ENCODE measurements around the gene TRIM41.

Gene TRIM41

DNA sequence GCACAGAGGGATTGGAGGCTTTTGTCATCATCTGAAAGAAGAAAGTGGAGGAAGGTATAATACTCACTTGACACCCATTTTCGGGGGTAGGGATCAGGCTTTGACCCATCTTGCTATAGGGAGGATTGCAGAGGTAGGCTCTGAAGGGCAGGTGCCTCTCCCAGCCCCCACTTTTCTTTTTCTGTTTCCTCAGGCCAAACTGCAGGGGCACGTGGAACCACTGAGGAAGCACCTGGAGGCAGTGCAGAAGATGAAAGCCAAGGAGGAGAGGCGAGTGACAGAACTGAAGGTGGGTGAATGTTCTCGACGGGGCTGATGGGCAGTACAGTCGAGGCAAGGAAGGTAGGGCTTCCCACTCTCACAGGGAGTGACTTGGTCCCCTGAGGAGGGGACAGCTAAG, 7.5 kb downstream of the TRIM41 start:
- H3K4me1 Mint-ChIP-seq (ENCODE audit: low read depth) = peaks cover 28% of the 10 kb centered on the region
- H3K27me3 Mint-ChIP-seq = no peaks in the 10 kb centered on the region
- no peak overlapping the region for H3K4me3 Mint-ChIP-seq
- H3K36me3 Mint-ChIP-seq (ENCODE audit: low read depth) = peaks cover 44% of the 10 kb centered on the region
- no peak overlapping the region for H3K27ac Mint-ChIP-seq
- no peaks in the 10 kb centered on the region for H3K9me3 Mint-ChIP-seq

GRCh38 chr5:181231432-181231831, 8.4 kb downstream of the TRIM41 start:
- Mint-ChIP-seq H3K27ac (no peak overlapping the region), H3K27me3 (no peaks in the 10 kb centered on the region), H3K4me1 (ENCODE audit: low read depth) (peaks cover 19% of the 10 kb centered on the region), H3K4me3 (no peak overlapping the region), H3K36me3 (ENCODE audit: low read depth) (peaks cover 48% of the 10 kb centered on the region), H3K9me3 (no peaks in the 10 kb centered on the region)

DNA sequence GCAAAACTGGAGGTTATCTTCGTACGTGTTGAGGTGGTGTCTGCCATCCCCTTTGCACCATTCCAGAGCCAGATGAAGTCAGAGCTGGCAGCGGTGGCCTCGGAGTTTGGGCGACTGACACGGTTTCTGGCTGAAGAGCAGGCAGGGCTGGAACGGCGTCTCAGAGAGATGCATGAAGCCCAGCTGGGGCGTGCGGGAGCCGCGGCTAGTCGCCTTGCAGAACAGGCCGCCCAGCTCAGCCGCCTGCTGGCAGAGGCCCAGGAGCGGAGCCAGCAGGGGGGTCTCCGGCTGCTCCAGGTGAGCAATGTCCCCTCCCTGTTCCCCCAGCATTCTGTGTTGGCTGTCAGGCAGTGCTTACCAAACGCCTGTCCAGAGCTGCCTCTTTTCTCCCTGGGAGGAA, 9.5 kb downstream of the TRIM41 start:
- H3K36me3 Mint-ChIP-seq (ENCODE audit: low read depth) = peaks cover 53% of the 10 kb centered on the region
- no peak overlapping the region for H3K4me3 Mint-ChIP-seq
- no peak overlapping the region for H3K27ac Mint-ChIP-seq
- no peaks in the 10 kb centered on the region for H3K27me3 Mint-ChIP-seq
- H3K9me3 Mint-ChIP-seq = no peaks in the 10 kb centered on the region
- peaks cover 28% of the 10 kb centered on the region for H3K4me1 Mint-ChIP-seq (ENCODE audit: low read depth)

GRCh38 chr5:181233088-181233800, 10.2 kb downstream of the TRIM41 start:
- Mint-ChIP-seq H3K27ac (peak overlapping the region; percentile 12), H3K27me3 (no peaks in the 10 kb centered on the region), H3K4me3 (no peak overlapping the region), H3K4me1 (ENCODE audit: low read depth) (peaks cover 33% of the 10 kb centered on the region), H3K9me3 (no peaks in the 10 kb centered on the region), H3K36me3 (ENCODE audit: low read depth) (peaks cover 60% of the 10 kb centered on the region)

DNA sequence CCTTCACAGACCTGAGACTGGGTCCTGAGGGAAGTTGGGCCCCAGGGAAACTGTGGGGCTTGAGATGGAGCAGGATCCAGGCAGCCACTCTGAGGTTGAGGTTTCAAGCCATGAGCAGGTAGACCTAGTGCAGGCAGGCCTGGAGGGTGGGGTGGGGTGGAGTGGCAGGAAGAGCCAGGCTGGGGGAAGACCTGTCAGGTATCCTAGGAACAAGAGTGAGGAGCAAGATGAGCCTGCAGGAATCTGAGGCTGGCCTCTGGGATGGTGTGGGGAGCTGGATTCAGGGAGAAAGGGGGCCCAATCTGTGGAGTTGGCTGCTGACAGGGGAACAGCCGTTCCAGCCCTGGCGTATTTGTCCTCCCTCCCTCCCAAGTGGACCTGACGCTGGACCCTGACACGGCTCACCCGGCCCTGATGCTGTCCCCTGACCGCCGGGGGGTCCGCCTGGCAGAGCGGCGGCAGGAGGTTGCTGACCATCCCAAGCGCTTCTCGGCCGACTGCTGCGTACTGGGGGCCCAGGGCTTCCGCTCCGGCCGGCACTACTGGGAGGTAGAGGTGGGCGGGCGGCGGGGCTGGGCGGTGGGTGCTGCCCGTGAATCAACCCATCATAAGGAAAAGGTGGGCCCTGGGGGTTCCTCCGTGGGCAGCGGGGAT, 10.8 kb downstream of the TRIM41 start:
- Mint-ChIP-seq H3K4me3 (no peak overlapping the region), H3K27ac (peak overlapping the region; percentile 12), H3K36me3 (ENCODE audit: low read depth) (peaks cover 66% of the 10 kb centered on the region), H3K27me3 (no peaks in the 10 kb centered on the region), H3K4me1 (ENCODE audit: low read depth) (peaks cover 37% of the 10 kb centered on the region), H3K9me3 (no peaks in the 10 kb centered on the region)

DNA sequence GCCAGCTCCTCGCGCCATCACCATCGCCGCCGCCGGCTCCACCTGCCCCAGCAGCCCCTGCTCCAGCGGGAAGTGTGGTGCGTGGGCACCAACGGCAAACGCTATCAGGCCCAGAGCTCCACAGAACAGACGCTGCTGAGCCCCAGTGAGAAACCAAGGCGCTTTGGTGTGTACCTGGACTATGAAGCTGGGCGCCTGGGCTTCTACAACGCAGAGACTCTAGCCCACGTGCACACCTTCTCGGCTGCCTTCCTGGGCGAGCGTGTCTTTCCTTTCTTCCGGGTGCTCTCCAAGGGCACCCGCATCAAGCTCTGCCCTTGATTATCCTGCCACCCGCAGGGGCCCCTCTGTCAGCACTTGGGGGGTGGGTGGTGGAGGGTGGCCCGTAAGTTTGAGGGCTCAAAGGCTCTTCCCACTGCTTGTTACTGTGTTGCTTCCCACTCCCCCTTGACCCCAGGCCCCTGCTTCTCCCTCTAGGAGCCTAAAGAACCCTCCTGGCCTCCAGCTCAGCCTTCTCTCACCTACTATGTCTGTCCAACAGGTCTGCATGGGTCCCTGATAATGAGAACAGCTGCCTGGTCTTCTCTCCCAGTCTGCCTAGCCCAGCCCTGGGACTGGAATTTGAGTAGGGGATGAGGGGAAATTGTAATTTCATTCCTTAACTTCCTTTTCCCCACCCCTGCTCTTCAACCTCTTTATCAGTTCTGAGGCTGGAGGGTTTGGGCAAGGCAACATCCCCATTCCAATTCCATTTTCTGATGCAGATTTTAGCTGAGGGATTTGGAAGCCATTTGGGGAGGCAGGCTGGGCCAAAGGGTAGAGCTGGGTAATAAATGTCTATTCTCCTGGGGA, 11.6 kb downstream of the TRIM41 start:
- Mint-ChIP-seq H3K4me1 (ENCODE audit: low read depth) (peaks cover 37% of the 10 kb centered on the region), H3K27ac (peak overlapping the region; percentile 80)

GRCh38 chr5:181235323-181235688, 12.2 kb downstream of the TRIM41 start:
- Mint-ChIP-seq H3K9me3 (no peaks in the 10 kb centered on the region), H3K27me3 (no peaks in the 10 kb centered on the region), H3K36me3 (ENCODE audit: low read depth) (peaks cover 68% of the 10 kb centered on the region), H3K4me3 (no peak overlapping the region), H3K27ac (peak overlapping the region; percentile 80), H3K4me1 (ENCODE audit: low read depth) (peaks cover 40% of the 10 kb centered on the region)

More for the DNA sequence above, 11.6 kb downstream of the TRIM41 start:
- no peaks in the 10 kb centered on the region for H3K9me3 Mint-ChIP-seq
- H3K4me3 Mint-ChIP-seq = no peak overlapping the region
- no peaks in the 10 kb centered on the region for H3K27me3 Mint-ChIP-seq
- H3K36me3 Mint-ChIP-seq (ENCODE audit: low read depth) = peaks cover 66% of the 10 kb centered on the region

DNA sequence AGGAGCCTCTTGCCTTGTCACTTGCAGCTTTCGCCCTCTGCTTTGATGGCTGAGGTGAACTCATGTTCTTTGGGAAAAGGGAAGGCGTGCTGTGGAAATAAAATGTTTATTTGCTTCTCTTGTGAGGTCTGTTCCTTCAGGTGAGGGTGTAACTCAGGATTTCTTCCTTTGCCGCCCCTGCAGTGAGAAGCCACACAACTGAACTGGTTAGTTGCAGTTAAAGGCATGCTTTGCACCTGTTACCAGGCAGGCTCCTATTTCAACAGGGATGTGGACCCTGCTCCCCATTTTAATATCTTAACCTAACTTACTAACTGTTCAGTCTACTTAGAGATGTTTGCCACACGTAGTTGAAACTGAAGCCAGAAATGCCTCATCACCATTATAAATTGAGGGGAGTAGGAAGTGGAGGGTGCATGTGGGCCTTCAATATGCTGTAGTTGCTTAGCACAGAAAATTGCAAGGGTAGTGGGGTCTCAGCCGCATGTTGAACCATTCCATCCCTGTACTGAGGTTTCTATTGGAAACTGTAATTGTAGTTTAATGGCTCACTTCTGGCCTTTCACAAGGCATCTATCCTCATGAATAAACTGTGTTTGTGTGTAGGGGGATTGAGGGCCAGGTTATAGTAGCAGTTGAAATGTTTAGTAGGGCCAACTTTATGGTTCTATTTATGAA, 12.7 kb downstream of the TRIM41 start:
- Mint-ChIP-seq H3K27ac (peak overlapping the region; percentile 80), H3K9me3 (no peaks in the 10 kb centered on the region), H3K4me1 (ENCODE audit: low read depth) (peaks cover 41% of the 10 kb centered on the region), H3K27me3 (no peaks in the 10 kb centered on the region), H3K36me3 (ENCODE audit: low read depth) (peaks cover 74% of the 10 kb centered on the region), H3K4me3 (no peak overlapping the region)

DNA sequence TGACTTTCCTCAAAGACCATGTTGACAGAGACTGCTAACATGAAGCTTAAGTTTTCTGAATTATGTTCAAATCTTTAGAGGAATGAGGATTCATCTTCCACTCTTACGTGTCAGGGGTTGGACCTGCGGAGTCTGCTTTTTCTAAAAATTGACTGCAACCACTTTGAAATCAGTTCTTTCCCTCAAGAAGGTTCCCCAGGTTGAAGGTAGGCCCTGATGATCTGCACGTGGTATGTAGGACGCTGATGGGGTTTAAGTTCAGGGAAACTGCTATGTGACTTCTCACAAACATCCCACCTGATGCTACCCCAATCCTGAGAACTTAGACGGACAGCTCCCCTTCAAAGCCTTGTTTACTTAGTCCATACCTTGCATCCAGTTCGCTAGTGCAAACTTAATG, 13.4 kb downstream of the TRIM41 start:
- H3K36me3 Mint-ChIP-seq (ENCODE audit: low read depth) = peaks cover 75% of the 10 kb centered on the region
- peak overlapping the region; percentile 80 for H3K27ac Mint-ChIP-seq
- H3K4me3 Mint-ChIP-seq = no peak overlapping the region
- peaks cover 47% of the 10 kb centered on the region for H3K4me1 Mint-ChIP-seq (ENCODE audit: low read depth)
- no peaks in the 10 kb centered on the region for H3K9me3 Mint-ChIP-seq
- no peaks in the 10 kb centered on the region for H3K27me3 Mint-ChIP-seq

GRCh38 chr5:181236954-181237641, 14.0 kb downstream of the TRIM41 start:
- Mint-ChIP-seq H3K4me1 (ENCODE audit: low read depth) (peaks cover 54% of the 10 kb centered on the region), H3K4me3 (peak overlapping the region; percentile 32), H3K9me3 (no peaks in the 10 kb centered on the region), H3K36me3 (ENCODE audit: low read depth) (peaks cover 77% of the 10 kb centered on the region), H3K27ac (peak overlapping the region; percentile 80), H3K27me3 (no peaks in the 10 kb centered on the region)

GRCh38 chr5:181237729-181238385, 14.8 kb downstream of the TRIM41 start:
- Mint-ChIP-seq H3K4me1 (ENCODE audit: low read depth) (peaks cover 61% of the 10 kb centered on the region), H3K4me3 (peak overlapping the region; percentile 59), H3K9me3 (no peaks in the 10 kb centered on the region), H3K27ac (peak overlapping the region; percentile 83), H3K27me3 (no peaks in the 10 kb centered on the region), H3K36me3 (ENCODE audit: low read depth) (peaks cover 82% of the 10 kb centered on the region)

DNA sequence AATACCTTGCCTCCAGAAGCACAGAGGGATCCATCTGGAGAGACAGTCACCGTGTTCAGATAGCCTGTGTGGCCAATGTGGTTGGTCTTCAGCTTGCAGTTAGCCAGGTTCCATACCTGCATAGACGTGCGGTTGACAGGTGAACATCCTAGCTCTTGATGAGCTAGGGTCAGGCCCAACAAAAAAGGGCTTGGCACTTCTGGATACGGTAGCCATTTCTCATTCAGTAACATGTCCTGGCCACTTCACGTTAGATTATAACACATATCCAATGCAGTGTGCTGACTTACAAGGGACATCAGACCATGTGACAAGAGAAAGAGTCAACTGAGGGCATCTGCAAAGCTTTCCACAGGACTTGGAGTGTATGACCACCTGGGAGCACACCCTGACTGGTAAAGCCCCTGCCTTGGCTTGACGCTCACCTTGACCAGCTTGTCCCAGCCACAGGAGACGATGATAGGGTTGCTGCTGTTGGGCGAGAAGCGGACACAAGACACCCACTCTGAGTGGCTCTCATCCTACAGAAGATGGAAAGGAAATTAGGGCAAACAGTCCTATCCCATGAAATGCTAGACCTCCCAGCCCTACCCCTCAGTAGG, 16.1 kb downstream of the TRIM41 start:
- Mint-ChIP-seq H3K4me1 (ENCODE audit: low read depth) (peaks cover 68% of the 10 kb centered on the region), H3K4me3 (peak overlapping the region; percentile 70), H3K27ac (peak overlapping the region; percentile 89), H3K36me3 (ENCODE audit: low read depth) (peaks cover 95% of the 10 kb centered on the region), H3K27me3 (no peaks in the 10 kb centered on the region), H3K9me3 (no peaks in the 10 kb centered on the region)

DNA sequence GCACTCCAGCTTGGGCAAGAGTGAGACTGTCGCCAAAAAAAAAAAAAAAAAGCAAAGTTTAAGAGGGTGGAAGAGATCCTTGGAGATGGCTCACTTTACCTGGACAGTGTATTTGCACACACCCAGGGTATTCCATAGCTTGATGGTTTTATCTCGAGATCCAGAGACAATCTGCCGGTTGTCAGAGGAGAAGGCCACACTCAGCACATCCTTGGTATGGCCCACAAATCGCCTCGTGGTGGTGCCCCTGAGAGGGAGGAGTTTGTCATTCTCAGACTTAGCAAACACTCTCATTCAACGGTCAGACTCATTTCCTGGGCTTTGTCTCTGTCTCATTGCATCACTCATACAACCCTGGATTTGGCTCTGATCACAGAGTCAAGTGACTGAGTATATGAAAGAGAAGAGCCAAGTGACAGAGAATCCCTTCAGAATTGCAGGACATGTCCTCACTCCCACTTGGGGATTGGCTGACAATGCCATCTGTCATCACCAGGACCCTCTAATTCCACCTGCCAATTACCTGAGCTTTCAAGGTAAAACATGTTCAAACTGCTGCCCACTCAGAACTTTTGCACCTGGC, 18.4 kb downstream of the TRIM41 start:
- Mint-ChIP-seq H3K36me3 (ENCODE audit: low read depth) (peaks cover 76% of the 10 kb centered on the region), H3K27me3 (no peaks in the 10 kb centered on the region), H3K4me1 (ENCODE audit: low read depth) (peaks cover 85% of the 10 kb centered on the region), H3K9me3 (no peaks in the 10 kb centered on the region), H3K4me3 (peak overlapping the region; percentile 98), H3K27ac (peak overlapping the region; percentile 100)

All from stimulated activated naive CD8-positive, alpha-beta T cell treated with anti-CD3 and anti-CD28 coated beads, Interleukin-15, Interleukin-2, amounts not matched to agents 100 ng/mL and 50 ng/mL, for 24 hours (primary cell).